ENCODE results near the gene NAGK. TPM values are rescaled to one million over a fixed set of nuclear protein-coding genes. Genes with fewer than 3 reads are reported as not detected.
"Not testable (repeated sequence)": the region's sequence is repeated elsewhere in the genome, so short reads cannot be mapped to it uniquely, and the experiment has no call there.

Gene NAGK
- total and polyA plus RNA-seq, 9 of the 15 experiments (the other 6 are each of a cell fraction or from before 2014, with no cell fraction given): 4.9 to 14.9 (median 10.6) TPM

DNA sequence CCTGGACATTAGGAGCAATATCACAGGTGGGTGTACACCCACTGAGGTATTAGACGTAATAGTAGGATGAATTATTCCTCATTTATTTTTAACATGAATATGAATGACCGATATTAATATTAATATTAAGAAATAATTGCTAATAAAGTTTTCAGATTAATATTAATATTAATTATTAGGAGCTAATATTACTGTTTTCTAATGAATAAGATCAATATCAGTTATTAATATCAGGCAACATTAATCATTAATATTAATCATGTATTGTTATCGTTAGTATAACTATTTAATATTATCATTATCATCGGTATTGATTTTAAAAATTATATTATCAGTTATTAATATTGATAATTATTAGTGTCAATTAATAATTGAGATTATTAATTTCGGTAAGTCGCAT lies 48.5 kb upstream of the NAGK start:
- H3K79me2 ChIP-seq (ENCODE audit: control insufficient read depth, insufficient read depth, low read length); H3K9me3 ChIP-seq (replicated peaks; ENCODE audit: control insufficient read depth, insufficient read depth, low read depth, low read length); H3K4me2 ChIP-seq (ENCODE audit: insufficient read depth, low read length); FAIRE-seq; POLR2A ChIA-PET; H2AFZ ChIP-seq (ENCODE audit: low read depth, low read length); ATAC-seq; DNase-seq (ENCODE audit: extremely low read depth in 1 of 4, low spot score in 3 of 4); H3K4me1 ChIP-seq (replicated peaks in 1 of 2; ENCODE audit: control insufficient read depth in 2 of 2, insufficient read depth in 2 of 2, low read length in 2 of 2); H3K9ac ChIP-seq (ENCODE audit: insufficient read depth in 1 of 2, low read depth in 2 of 2, low read length in 2 of 2); BruUV-seq (replicated peaks); intact Hi-C loops (cut with micrococcal nuclease); H3K36me3 ChIP-seq (ENCODE audit: control insufficient read depth, insufficient read depth, low read length); in situ Hi-C loops (cut with MboI); H3K27ac ChIP-seq (ENCODE audit: extremely low read depth, low read depth, low read length); H3K9me1 ChIP-seq (ENCODE audit: control insufficient read depth, insufficient read depth, low read length); H4K20me1 ChIP-seq (replicated peaks; ENCODE audit: control insufficient read depth, insufficient read depth, low read length); H3K4me3 ChIP-seq: not testable (repeated sequence)
- TF ChIP-seq SAFB (IDR thresholded peaks at IDR 0.05; ENCODE audit: borderline replicate concordance, low read depth, low read length) (peak; percentile 54; the same call in 1 of the 2 replicates), DACH1 (IDR thresholded peaks at IDR 0.05; ENCODE audit: partially characterized antibody) (peak; percentile 71)
- CTCF ChIA-PET (ENCODE audit: low intra/inter-chr PET ratio): interaction anchor here (0.6 kb wide), 1 partner anchor 323 kb away, joined by 3 read pairs; no protein-coding TSS in a partner anchor
- H3K27me3 ChIP-seq (ENCODE audit: control insufficient read depth in 2 of 2, insufficient read depth in 2 of 2, low read length in 2 of 2): peaks cover 2 to 23% of the 10 kb centered on the region in 2 experiments
- WGBS (ENCODE audit: insufficient coverage, low coverage, missing lambda C conversion rate): 1% methylated on average over 6 of the region's 6 CpGs

DNA sequence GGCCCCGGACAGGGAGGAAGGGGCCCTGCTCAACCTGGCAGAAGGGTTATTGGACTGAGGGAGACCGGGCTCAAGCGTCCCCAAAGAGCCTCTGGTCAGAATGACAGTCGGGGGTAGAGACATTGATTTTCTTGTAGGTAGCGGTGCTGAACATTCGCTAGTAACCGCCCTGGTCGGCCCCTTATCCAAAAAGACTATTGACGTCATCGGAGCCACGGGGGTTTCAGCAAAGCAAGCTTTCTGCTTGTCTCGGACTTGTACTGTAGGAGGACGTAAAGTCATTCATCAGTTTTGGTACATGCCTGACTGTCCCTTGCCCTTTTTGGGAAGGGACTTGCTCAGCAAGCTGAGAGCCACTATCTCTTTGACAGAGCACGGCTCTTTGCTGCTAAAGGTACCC lies 47.1 kb upstream of the NAGK start:
- H3K4me1 ChIP-seq (replicated peaks in 1 of 2; ENCODE audit: control insufficient read depth in 2 of 2, insufficient read depth in 2 of 2, low read length in 2 of 2); H3K9me3 ChIP-seq (replicated peaks; ENCODE audit: control insufficient read depth, insufficient read depth, low read depth, low read length); H3K4me3 ChIP-seq; H3K9me1 ChIP-seq (ENCODE audit: control insufficient read depth, insufficient read depth, low read length); ATAC-seq; H3K36me3 ChIP-seq (ENCODE audit: control insufficient read depth, insufficient read depth, low read length); BruUV-seq (replicated peaks); H3K4me2 ChIP-seq (ENCODE audit: insufficient read depth, low read length); H4K20me1 ChIP-seq (replicated peaks; ENCODE audit: control insufficient read depth, insufficient read depth, low read length); H3K27ac ChIP-seq (ENCODE audit: extremely low read depth, low read depth, low read length); H3K9ac ChIP-seq (ENCODE audit: insufficient read depth in 1 of 2, low read depth in 2 of 2, low read length in 2 of 2); DNase-seq (ENCODE audit: extremely low read depth in 1 of 4, low spot score in 3 of 4); intact Hi-C loops (cut with micrococcal nuclease); in situ Hi-C loops (cut with MboI); H3K79me2 ChIP-seq (ENCODE audit: control insufficient read depth, insufficient read depth, low read length); H2AFZ ChIP-seq (ENCODE audit: low read depth, low read length); FAIRE-seq: not testable (repeated sequence)
- ChIA-PET POLR2A (interaction anchor here (0.6 to 1.7 kb wide), 4 partner anchors 13 to 135 kb away, joined by 3 to 4 read pairs (median 3); partner anchors contain the start of gene MPHOSPH10), CTCF (ENCODE audit: low intra/inter-chr PET ratio) (interaction anchor here (0.6 kb wide), 1 partner anchor 103 kb away, joined by 3 read pairs; no protein-coding TSS in a partner anchor)
- peaks cover 9 to 30% of the 10 kb centered on the region in 2 experiments; a peak in 4 of 5 replicates for H3K27me3 ChIP-seq (ENCODE audit: control insufficient read depth in 2 of 2, insufficient read depth in 2 of 2, low read length in 2 of 2)
- 3% methylated on average over 7 of the region's 14 CpGs for WGBS (ENCODE audit: insufficient coverage, low coverage, missing lambda C conversion rate)

All from K562 (cell line).